Myocyte (in vitro differentiated cells): ENCODE results near the gene DCAF15. TPM values are rescaled to one million over a fixed set of nuclear protein-coding genes. Genes with fewer than 3 reads are reported as not detected.

Experiments used
- DNase-seq: peaks from one replicate; pipeline ENCODE4 v3.0.0-alpha.2; 2012; ENCODE audit warnings: low read depth
- total RNA-seq: library from RNA; depleted of rRNA; stranded (reverse); fragments of >200 nt; gene quantifications from 2 replicates; pipeline ENCODE4 v1.2.3, GENCODE V29; 2014

The DCAF15 gene
- total RNA-seq, 1 donor from 2014 or later, result 15.8 TPM

GRCh38 chr19:13992025-13992424, 39.7 kb downstream of the DCAF15 start:
- no peak for DNase-seq

GRCh38 chr19:13993590-13994300, 41.4 kb downstream of the DCAF15 start:
- DNase-seq, result no peak

- DNase-seq, result peak; percentile 22
These were observed 42.9 kb downstream of the DCAF15 start for GRCh38 chr19:13995017-13995728.

- DNase-seq, result no peak
These were observed 43.8 kb downstream of the DCAF15 start for GRCh38 chr19:13995878-13996765.

- no peak for DNase-seq
These were observed 44.8 kb downstream of the DCAF15 start for GRCh38 chr19:13996928-13997630.

GRCh38 chr19:13997631-13997962, 45.3 kb downstream of the DCAF15 start:
- no peak for DNase-seq

GRCh38 chr19:13998426-13998825, 46.1 kb downstream of the DCAF15 start:
- DNase-seq, result no peak

- DNase-seq, result no peak
These were observed 46.8 kb downstream of the DCAF15 start for GRCh38 chr19:13999085-13999484.

- DNase-seq, result no peak
These were observed 48.5 kb downstream of the DCAF15 start for GRCh38 chr19:14000691-14001375.

- peak; percentile 26 for DNase-seq
These were observed 50.4 kb downstream of the DCAF15 start for GRCh38 chr19:14002571-14003250.

- DNase-seq, result no peak
These were observed 51.1 kb downstream of the DCAF15 start for GRCh38 chr19:14003251-14004055.

GRCh38 chr19:14004619-14005348, 52.5 kb downstream of the DCAF15 start:
- DNase-seq, result peak; percentile 9

- DNase-seq, result peak; percentile 80
These were observed 53.2 kb downstream of the DCAF15 start for GRCh38 chr19:14005349-14006084.

- peak; percentile 100 for DNase-seq
These were observed 53.9 kb downstream of the DCAF15 start, which contains the start of gene RFX1 for GRCh38 chr19:14006085-14006765. Gene RFX1 (minus strand): TSS chr19:14006320. CDS start chr19:13993843, 12,477 bp downstream.

GRCh38 chr19:14006766-14007562, 54.7 kb downstream of the DCAF15 start:
- DNase-seq, result no peak
